ENCODE results near the gene PLS1. TPM values are rescaled to one million over a fixed set of nuclear protein-coding genes. Genes with fewer than 3 reads are reported as not detected.
"Not testable (repeated sequence)": the region's sequence is repeated elsewhere in the genome, so short reads cannot be mapped to it uniquely, and the experiment has no call there.

The PLS1 gene
- total and polyA plus RNA-seq, 4 donors, result 0.54 to 36.2 (median 1.0) TPM

DNA sequence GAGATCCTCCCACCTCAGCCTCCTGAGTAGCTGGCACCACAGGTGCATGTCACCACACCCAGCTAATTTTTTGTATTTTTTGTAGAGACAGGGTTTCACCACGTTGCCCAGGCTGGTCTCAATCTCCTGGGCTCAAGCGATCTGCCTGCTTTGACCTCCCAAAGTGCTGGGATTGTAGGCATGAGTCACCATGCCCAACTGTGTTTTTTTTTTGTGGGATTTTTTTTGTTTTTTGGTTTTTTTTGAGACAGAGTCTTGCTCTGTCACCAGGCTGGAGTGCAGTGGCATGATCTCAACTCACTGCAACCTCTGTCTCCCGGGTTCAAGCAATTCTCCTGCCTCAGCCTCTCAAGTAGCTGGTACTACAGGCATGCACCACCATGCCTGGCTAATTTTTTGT lies 26.8 kb upstream of the PLS1 start:
- H3K9me3 ChIP-seq (ENCODE audit: control insufficient read depth, low read length); ATAC-seq (ENCODE audit: low FRiP score); H3K4me3 ChIP-seq (ENCODE audit: low read length in 2 of 2); H3K4me1 ChIP-seq (ENCODE audit: control insufficient read depth in 1 of 2, insufficient read depth in 2 of 2, low read length in 2 of 2); DNase-seq; intact Hi-C loops (cut with DNase I); H3K27me3 ChIP-seq (ENCODE audit: control insufficient read depth in 1 of 2, insufficient read depth in 2 of 2, low read length in 1 of 2); H3K27ac ChIP-seq (ENCODE audit: low read depth in 1 of 2, low read length in 2 of 2); H3K36me3 ChIP-seq (ENCODE audit: control insufficient read depth in 1 of 2, insufficient read depth in 2 of 2, low read length in 1 of 2): not testable (repeated sequence)
- WGBS, 2 donors, result 85 to 89% methylated on average over 3 of the region's 3 CpGs

- WGBS, 2 donors, result 96% methylated on average over 3 of the region's 3 CpGs
- intact Hi-C loops (cut with DNase I), result loop anchor here in 1 of 2 donors (10.0 kb wide), 1 partner anchor 251 kb away; no protein-coding TSS in a partner anchor
- H3K9me3 ChIP-seq (ENCODE audit: control insufficient read depth, low read length); H3K27ac ChIP-seq (ENCODE audit: low read depth in 1 of 2, low read length in 2 of 2); H3K4me1 ChIP-seq (ENCODE audit: control insufficient read depth in 1 of 2, insufficient read depth in 2 of 2, low read length in 2 of 2); ATAC-seq (ENCODE audit: low FRiP score); H3K4me3 ChIP-seq (ENCODE audit: low read length in 2 of 2); H3K27me3 ChIP-seq (ENCODE audit: control insufficient read depth in 1 of 2, insufficient read depth in 2 of 2, low read length in 1 of 2); H3K36me3 ChIP-seq (ENCODE audit: control insufficient read depth in 1 of 2, insufficient read depth in 2 of 2, low read length in 1 of 2); DNase-seq: not testable (repeated sequence)
Measured at GRCh38 chr3:142574223-142574622, 22.0 kb upstream of the PLS1 start.

DNA sequence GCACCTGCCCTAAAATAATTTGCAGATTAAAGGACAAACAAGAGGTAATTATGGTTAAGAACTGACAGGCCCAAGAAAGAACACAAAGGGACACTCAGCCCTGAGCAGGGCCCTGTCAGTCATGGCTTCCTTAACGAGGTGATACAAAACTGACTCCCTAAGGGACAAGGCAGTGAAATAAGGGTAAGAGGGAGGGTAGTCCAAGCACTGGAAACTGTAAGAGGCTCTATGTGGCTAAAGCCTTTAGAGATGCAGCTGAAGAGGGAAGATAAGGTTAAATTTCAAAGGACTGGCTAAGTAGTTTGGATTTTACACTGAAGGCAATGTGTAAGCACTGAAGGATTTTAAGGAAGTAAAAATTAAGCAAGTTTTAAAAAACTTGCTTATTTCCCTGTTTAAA lies 21.5 kb upstream of the PLS1 start:
- Histone ChIP-seq H3K9me3 (ENCODE audit: control insufficient read depth, low read length) (no peaks in the 10 kb centered on the region), H3K36me3 (ENCODE audit: control insufficient read depth in 1 of 2, insufficient read depth in 2 of 2, low read length in 1 of 2) (no peaks in the 10 kb centered on the region), H3K27ac (ENCODE audit: low read depth in 1 of 2, low read length in 2 of 2) (no peak overlapping the region), H3K4me1 (ENCODE audit: control insufficient read depth in 1 of 2, insufficient read depth in 2 of 2, low read length in 2 of 2) (peaks cover 0 to 5% of the 10 kb centered on the region in 2 donors), H3K27me3 (ENCODE audit: control insufficient read depth in 1 of 2, insufficient read depth in 2 of 2, low read length in 1 of 2) (no peaks in the 10 kb centered on the region), H3K4me3 (ENCODE audit: low read length in 2 of 2) (no peak overlapping the region)
- DNase-seq (no peak), ATAC-seq (ENCODE audit: low FRiP score) (no peak)
- intact Hi-C loops (cut with DNase I), result loop anchor here (5.0 to 10.0 kb wide), 5 partner anchors 127 to 428 kb away; partner anchors contain the start of genes TRPC1 (in 1 of the 2), U2SURP (in 1 of the 2) and XRN1 (in 1 of the 2)
- WGBS, 2 donors, result 58 to 62% methylated on average over 1 of the region's 1 CpG

- no peak overlapping the region for H3K27ac ChIP-seq (ENCODE audit: low read depth in 1 of 2, low read length in 2 of 2)
- no peak overlapping the region for H3K4me3 ChIP-seq (ENCODE audit: low read length in 2 of 2)
- H3K27me3 ChIP-seq (ENCODE audit: control insufficient read depth in 1 of 2, insufficient read depth in 2 of 2, low read length in 1 of 2), result no peaks in the 10 kb centered on the region
- H3K9me3 ChIP-seq (ENCODE audit: control insufficient read depth, low read length), result no peaks in the 10 kb centered on the region
- intact Hi-C loops (cut with DNase I), result loop anchor here (5.0 to 10.0 kb wide), 5 partner anchors 129 to 426 kb away; partner anchors contain the start of genes TRPC1 (in 1 of the 2), U2SURP (in 1 of the 2) and XRN1 (in 1 of the 2)
- H3K36me3 ChIP-seq (ENCODE audit: control insufficient read depth in 1 of 2, insufficient read depth in 2 of 2, low read length in 1 of 2), result no peaks in the 10 kb centered on the region
- DNase-seq (no peak), ATAC-seq (ENCODE audit: low FRiP score) (no peak)
- peaks cover 0 to 5% of the 10 kb centered on the region in 2 donors for H3K4me1 ChIP-seq (ENCODE audit: control insufficient read depth in 1 of 2, insufficient read depth in 2 of 2, low read length in 2 of 2)
Measured at GRCh38 chr3:142576792-142577191, 19.4 kb upstream of the PLS1 start.

GRCh38 chr3:142577696-142578328 lies 18.4 kb upstream of the PLS1 start:
- no peak for ATAC-seq (ENCODE audit: low FRiP score)
- DNase-seq, result no peak
- no peaks in the 10 kb centered on the region for H3K36me3 ChIP-seq (ENCODE audit: control insufficient read depth in 1 of 2, insufficient read depth in 2 of 2, low read length in 1 of 2)
- peak overlapping the region in 1 of 2 donors; percentile 7 for H3K27ac ChIP-seq (ENCODE audit: low read depth in 1 of 2, low read length in 2 of 2)
- H3K27me3 ChIP-seq (ENCODE audit: control insufficient read depth in 1 of 2, insufficient read depth in 2 of 2, low read length in 1 of 2), result no peaks in the 10 kb centered on the region
- intact Hi-C loops (cut with DNase I), result loop anchor here (5.0 to 10.0 kb wide), 5 partner anchors 131 to 424 kb away; partner anchors contain the start of genes TRPC1 (in 1 of the 2), U2SURP (in 1 of the 2) and XRN1 (in 1 of the 2)
- peaks cover 0 to 5% of the 10 kb centered on the region in 2 donors for H3K4me1 ChIP-seq (ENCODE audit: control insufficient read depth in 1 of 2, insufficient read depth in 2 of 2, low read length in 2 of 2)
- H3K9me3 ChIP-seq (ENCODE audit: control insufficient read depth, low read length), result no peaks in the 10 kb centered on the region
- peak overlapping the region; percentile 14 to 80 for H3K4me3 ChIP-seq (ENCODE audit: low read length in 2 of 2)
- WGBS, 2 donors, result 4 to 8% methylated on average over 12 of the region's 12 CpGs

GRCh38 chr3:142578329-142579223 lies 17.6 kb upstream of the PLS1 start, which contains the start of gene ATR:
TSS of gene ATR (minus strand) at chr3:142578733. CDS start at chr3:142578704, 29 bp downstream.
- peak within 1 kb of the TSS; percentile 67 to 94 for H3K4me3 ChIP-seq (ENCODE audit: low read length in 2 of 2)
- H3K36me3 ChIP-seq (ENCODE audit: control insufficient read depth in 1 of 2, insufficient read depth in 2 of 2, low read length in 1 of 2), result no peaks in the 10 kb centered on the region
- no peaks in the 10 kb centered on the region for H3K9me3 ChIP-seq (ENCODE audit: control insufficient read depth, low read length)
- 0 to 1% methylated on average over 64 to 65 of the region's 65 CpGs for WGBS, 2 donors
- H3K27ac ChIP-seq (ENCODE audit: low read depth in 1 of 2, low read length in 2 of 2), result peak within 1 kb of the TSS; percentile 91 to 93
- peaks cover 0 to 5% of the 10 kb centered on the region in 2 donors for H3K4me1 ChIP-seq (ENCODE audit: control insufficient read depth in 1 of 2, insufficient read depth in 2 of 2, low read length in 2 of 2)
- peak; percentile 99 for DNase-seq
- intact Hi-C loops (cut with DNase I), result loop anchor here (5.0 to 10.0 kb wide), 5 partner anchors 131 to 424 kb away; partner anchors contain the start of genes TRPC1 (in 1 of the 2), U2SURP (in 1 of the 2) and XRN1 (in 1 of the 2)
- no peaks in the 10 kb centered on the region for H3K27me3 ChIP-seq (ENCODE audit: control insufficient read depth in 1 of 2, insufficient read depth in 2 of 2, low read length in 1 of 2)
- ATAC-seq (ENCODE audit: low FRiP score), result peak; percentile 100

DNA sequence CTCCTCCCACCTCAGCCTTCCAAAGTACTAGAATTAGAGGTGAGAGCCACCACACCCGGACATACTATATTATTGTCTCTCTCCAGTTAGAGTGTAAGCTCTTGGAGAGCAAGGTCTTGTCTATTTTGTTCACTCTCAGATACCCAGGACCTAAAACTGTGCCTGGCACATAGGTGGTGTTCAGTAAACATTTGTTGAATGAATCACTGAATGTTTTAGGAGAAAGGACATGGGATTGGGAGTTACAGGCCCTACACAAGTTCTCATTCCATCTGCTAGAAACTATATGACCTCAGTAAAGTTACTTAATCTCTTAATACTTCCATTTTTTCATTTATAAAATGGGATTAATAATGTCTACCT lies 16.2 kb upstream of the PLS1 start:
- H3K9me3 ChIP-seq (ENCODE audit: control insufficient read depth, low read length), result no peaks in the 10 kb centered on the region
- no peaks in the 10 kb centered on the region for H3K36me3 ChIP-seq (ENCODE audit: control insufficient read depth in 1 of 2, insufficient read depth in 2 of 2, low read length in 1 of 2)
- H3K4me1 ChIP-seq (ENCODE audit: control insufficient read depth in 1 of 2, insufficient read depth in 2 of 2, low read length in 2 of 2), result peaks cover 0 to 5% of the 10 kb centered on the region in 2 donors
- intact Hi-C loops (cut with DNase I), result loop anchor here in 1 of 2 donors (10.0 kb wide), 1 partner anchor 225 kb away; no protein-coding TSS in a partner anchor
- H3K27ac ChIP-seq (ENCODE audit: low read depth in 1 of 2, low read length in 2 of 2), result no peak overlapping the region
- WGBS, 2 donors, result 98 to 100% methylated on average over 1 of the region's 1 CpG
- H3K4me3 ChIP-seq (ENCODE audit: low read length in 2 of 2), result no peak overlapping the region
- DNase-seq (no peak), ATAC-seq (ENCODE audit: low FRiP score) (no peak)
- no peaks in the 10 kb centered on the region for H3K27me3 ChIP-seq (ENCODE audit: control insufficient read depth in 1 of 2, insufficient read depth in 2 of 2, low read length in 1 of 2)

DNA sequence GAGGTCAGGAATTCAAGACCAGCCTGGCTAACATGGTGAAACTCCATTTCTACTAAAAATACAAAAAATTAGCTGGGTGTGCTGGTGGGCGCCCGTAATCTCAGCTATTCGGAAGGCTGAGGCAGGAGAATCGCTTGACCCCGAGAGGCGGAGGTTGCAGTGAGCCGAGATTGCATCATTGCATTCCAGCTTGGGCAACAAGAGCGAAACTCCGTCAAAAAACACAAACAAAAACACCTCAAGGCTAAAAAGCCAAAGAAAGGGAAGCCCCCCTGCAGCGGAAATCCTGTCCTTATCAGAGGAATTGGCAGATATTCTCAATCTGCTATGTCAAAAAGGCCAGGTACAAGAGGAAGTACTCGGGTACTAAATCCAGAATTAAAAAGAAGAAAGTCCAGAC lies 15.1 kb upstream of the PLS1 start:
- not testable (repeated sequence) for DNase-seq; H3K4me1 ChIP-seq (ENCODE audit: control insufficient read depth in 1 of 2, insufficient read depth in 2 of 2, low read length in 2 of 2); H3K36me3 ChIP-seq (ENCODE audit: control insufficient read depth in 1 of 2, insufficient read depth in 2 of 2, low read length in 1 of 2); H3K27me3 ChIP-seq (ENCODE audit: control insufficient read depth in 1 of 2, insufficient read depth in 2 of 2, low read length in 1 of 2); H3K4me3 ChIP-seq (ENCODE audit: low read length in 2 of 2); H3K9me3 ChIP-seq (ENCODE audit: control insufficient read depth, low read length); H3K27ac ChIP-seq (ENCODE audit: low read depth in 1 of 2, low read length in 2 of 2); ATAC-seq (ENCODE audit: low FRiP score)
- intact Hi-C loops (cut with DNase I), result loop anchor here in 1 of 2 donors (10.0 kb wide), 1 partner anchor 224 kb away; no protein-coding TSS in a partner anchor
- WGBS, 2 donors, result 74 to 85% methylated on average over 11 of the region's 11 CpGs
